Stimulated activated naive CD8-positive, alpha-beta T cell treated with anti-CD3 and anti-CD28 coated beads, Interleukin-15, amount 100 ng/mL, for 72 hours (primary cell): Measurements from ENCODE around the gene UBE2H.

Experiments used
- ATAC-seq: fragments of 150-1000 bp; cut with Tn5 transposase; 2 replicates; pipeline ENCODE4 v1.10.0; 2021; ENCODE audit warnings: mild to moderate bottlenecking, moderate library complexity
- DNase-seq, 2 donors: peaks; one replicate each; pipeline ENCODE4 v3.0.0; 2021 to 2022
- H3K27ac Mint-ChIP-seq, 2 donors: one replicate each; pipeline ENCODE4 v1.8.0; 2022; ENCODE audit warnings: mild to moderate bottlenecking in 2 of 2, mixed read lengths in 2 of 2, moderate library complexity in 2 of 2
- H3K27me3 Mint-ChIP-seq: one replicate; pipeline ENCODE4 v1.8.0; 2022; ENCODE audit warnings: mixed read lengths
- H3K4me1 Mint-ChIP-seq: one replicate; pipeline ENCODE4 v1.8.0; 2022; ENCODE audit warnings: mild to moderate bottlenecking, mixed read lengths
- H3K4me3 Mint-ChIP-seq, 2 donors: one replicate each; pipeline ENCODE4 v1.8.0; 2022; ENCODE audit warnings: mild to moderate bottlenecking in 2 of 2, mixed read lengths in 2 of 2, moderate library complexity in 1 of 2
- H3K9me3 Mint-ChIP-seq, 2 donors: one replicate each; pipeline ENCODE4 v1.8.0; 2022; ENCODE audit warnings: mixed read lengths in 2 of 2

The UBE2H gene

GRCh38 chr7:129939881-129940280 is 12.9 kb downstream of the UBE2H start:
- H3K27me3 Mint-ChIP-seq, result no peaks in the 10 kb centered on the region
- no peak overlapping the region for H3K4me3 Mint-ChIP-seq
- no peaks in the 10 kb centered on the region for H3K9me3 Mint-ChIP-seq
- DNase-seq, result no peak
- H3K4me1 Mint-ChIP-seq, result peaks cover 6% of the 10 kb centered on the region
- ATAC-seq, result no peak
- no peak overlapping the region for H3K27ac Mint-ChIP-seq

GRCh38 chr7:129933627-129934026 is 19.1 kb downstream of the UBE2H start:
- Mint-ChIP-seq H3K4me3 (no peak overlapping the region), H3K27ac (no peak overlapping the region), H3K9me3 (no peaks in the 10 kb centered on the region), H3K4me1 (no peaks in the 10 kb centered on the region), H3K27me3 (no peaks in the 10 kb centered on the region)
- ATAC-seq (no peak), DNase-seq (no peak)

GRCh38 chr7:129926618-129927017 is 26.1 kb downstream of the UBE2H start:
- DNase-seq, result no peak
- Mint-ChIP-seq H3K9me3 (no peaks in the 10 kb centered on the region), H3K4me1 (peaks cover 32% of the 10 kb centered on the region), H3K4me3 (no peak overlapping the region), H3K27ac (peak overlapping the region in 1 of 2 donors; percentile 28), H3K27me3 (no peaks in the 10 kb centered on the region)
- ATAC-seq, result peak; percentile 60

GRCh38 chr7:129925416-129926002 is 27.3 kb downstream of the UBE2H start:
- H3K27ac Mint-ChIP-seq, result no peak overlapping the region
- DNase-seq, result no peak
- no peaks in the 10 kb centered on the region for H3K27me3 Mint-ChIP-seq
- peaks cover 32% of the 10 kb centered on the region for H3K4me1 Mint-ChIP-seq
- no peaks in the 10 kb centered on the region for H3K9me3 Mint-ChIP-seq
- ATAC-seq, result no peak
- no peak overlapping the region for H3K4me3 Mint-ChIP-seq

- Mint-ChIP-seq H3K4me1 (peaks cover 35% of the 10 kb centered on the region), H3K27ac (no peak overlapping the region), H3K27me3 (no peaks in the 10 kb centered on the region), H3K4me3 (no peak overlapping the region), H3K9me3 (no peaks in the 10 kb centered on the region)
- DNase-seq (no peak), ATAC-seq (no peak)
Measured at GRCh38 chr7:129924602-129925001, 28.2 kb downstream of the UBE2H start.

GRCh38 chr7:129923709-129924108 is 29.1 kb downstream of the UBE2H start:
- DNase-seq, result no peak
- Mint-ChIP-seq H3K4me3 (peak overlapping the region; percentile 14 to 16), H3K27me3 (no peaks in the 10 kb centered on the region), H3K9me3 (no peaks in the 10 kb centered on the region), H3K27ac (peak overlapping the region in 1 of 2 donors; percentile 83), H3K4me1 (peaks cover 41% of the 10 kb centered on the region)
- ATAC-seq, result peak; percentile 78

- ATAC-seq (no peak), DNase-seq (no peak)
- Mint-ChIP-seq H3K27ac (no peak overlapping the region), H3K4me3 (no peak overlapping the region), H3K27me3 (no peaks in the 10 kb centered on the region), H3K4me1 (peaks cover 55% of the 10 kb centered on the region), H3K9me3 (no peaks in the 10 kb centered on the region)
Measured at GRCh38 chr7:129919492-129919891, 33.3 kb downstream of the UBE2H start.

- no peak overlapping the region for H3K27ac Mint-ChIP-seq
- no peaks in the 10 kb centered on the region for H3K27me3 Mint-ChIP-seq
- DNase-seq (no peak), ATAC-seq (no peak)
- H3K4me3 Mint-ChIP-seq, result no peak overlapping the region
- no peaks in the 10 kb centered on the region for H3K9me3 Mint-ChIP-seq
- peaks cover 55% of the 10 kb centered on the region for H3K4me1 Mint-ChIP-seq
Measured at GRCh38 chr7:129918922-129919321, 33.8 kb downstream of the UBE2H start.

GRCh38 chr7:129917934-129918333 is 34.8 kb downstream of the UBE2H start:
- ATAC-seq (no peak), DNase-seq (no peak)
- Mint-ChIP-seq H3K27me3 (no peaks in the 10 kb centered on the region), H3K27ac (no peak overlapping the region), H3K9me3 (no peaks in the 10 kb centered on the region), H3K4me3 (no peak overlapping the region), H3K4me1 (peaks cover 45% of the 10 kb centered on the region)

- H3K4me1 Mint-ChIP-seq, result peaks cover 63% of the 10 kb centered on the region
- no peaks in the 10 kb centered on the region for H3K27me3 Mint-ChIP-seq
- H3K27ac Mint-ChIP-seq, result peak overlapping the region; percentile 48 to 90
- ATAC-seq (peak; percentile 59), DNase-seq (no peak)
- peak overlapping the region; percentile 46 to 55 for H3K4me3 Mint-ChIP-seq
- H3K9me3 Mint-ChIP-seq, result no peaks in the 10 kb centered on the region
Measured at GRCh38 chr7:129914536-129915272, 38.1 kb downstream of the UBE2H start.

GRCh38 chr7:129913428-129913827 is 39.3 kb downstream of the UBE2H start:
- ATAC-seq (no peak), DNase-seq (no peak)
- Mint-ChIP-seq H3K9me3 (no peaks in the 10 kb centered on the region), H3K27ac (no peak overlapping the region), H3K27me3 (no peaks in the 10 kb centered on the region), H3K4me1 (peaks cover 64% of the 10 kb centered on the region), H3K4me3 (no peak overlapping the region)

GRCh38 chr7:129911790-129912189 is 41.0 kb downstream of the UBE2H start:
- Mint-ChIP-seq H3K9me3 (peaks cover 0 to 4% of the 10 kb centered on the region in 2 donors), H3K4me3 (no peak overlapping the region), H3K27ac (no peak overlapping the region), H3K27me3 (no peaks in the 10 kb centered on the region), H3K4me1 (peaks cover 72% of the 10 kb centered on the region)
- ATAC-seq, result no peak
- no peak for DNase-seq

GRCh38 chr7:129909669-129910068 is 43.1 kb downstream of the UBE2H start:
- no peak overlapping the region for H3K27ac Mint-ChIP-seq
- ATAC-seq, result no peak
- DNase-seq, result no peak
- no peak overlapping the region for H3K4me3 Mint-ChIP-seq
- H3K9me3 Mint-ChIP-seq, result peaks cover 7 to 15% of the 10 kb centered on the region in 2 donors
- peaks cover 72% of the 10 kb centered on the region for H3K4me1 Mint-ChIP-seq
- no peaks in the 10 kb centered on the region for H3K27me3 Mint-ChIP-seq

GRCh38 chr7:129908181-129908580 is 44.6 kb downstream of the UBE2H start:
- Mint-ChIP-seq H3K27me3 (no peaks in the 10 kb centered on the region), H3K27ac (no peak overlapping the region)

GRCh38 chr7:129907122-129907736 is 45.5 kb downstream of the UBE2H start:
- Mint-ChIP-seq H3K4me3 (peak overlapping the region; percentile 34 to 41), H3K4me1 (peaks cover 83% of the 10 kb centered on the region), H3K27me3 (no peaks in the 10 kb centered on the region), H3K27ac (no peak overlapping the region), H3K9me3 (peaks cover 7 to 15% of the 10 kb centered on the region in 2 donors)
- no peak for ATAC-seq
- DNase-seq, result no peak

More at GRCh38 chr7:129908181-129908580, 44.6 kb downstream of the UBE2H start:
- Mint-ChIP-seq H3K9me3 (peaks cover 7 to 15% of the 10 kb centered on the region in 2 donors), H3K4me1 (peaks cover 77% of the 10 kb centered on the region), H3K4me3 (no peak overlapping the region)
- no peak for ATAC-seq
- no peak for DNase-seq

- DNase-seq, result no peak
- H3K4me3 Mint-ChIP-seq, result peak overlapping the region; percentile 34 to 41
Measured at GRCh38 chr7:129906700-129907099, 46.1 kb downstream of the UBE2H start.

More at GRCh38 chr7:129906700-129907099, 46.1 kb downstream of the UBE2H start:
- H3K9me3 Mint-ChIP-seq, result peaks cover 7 to 15% of the 10 kb centered on the region in 2 donors
- peaks cover 87% of the 10 kb centered on the region for H3K4me1 Mint-ChIP-seq
- peak; percentile 95 for ATAC-seq
- H3K27ac Mint-ChIP-seq, result no peak overlapping the region
- no peaks in the 10 kb centered on the region for H3K27me3 Mint-ChIP-seq
